ENCODE data around the gene SEC16A.

The SEC16A gene

GRCh38 chr9:136511144-136511669 lies 28.4 kb upstream of the SEC16A start:
- DNase-seq = no peak
- no peak overlapping the region for H3K27ac Mint-ChIP-seq
- H3K4me3 Mint-ChIP-seq = no peak overlapping the region
- H3K36me3 Mint-ChIP-seq (ENCODE audit: low read depth) = peaks cover 88% of the 10 kb centered on the region
- H3K4me1 Mint-ChIP-seq (ENCODE audit: low read depth) = no peaks in the 10 kb centered on the region
- H3K9me3 Mint-ChIP-seq = no peaks in the 10 kb centered on the region
- H3K27me3 Mint-ChIP-seq = no peaks in the 10 kb centered on the region

- no peak for DNase-seq
- peaks cover 89% of the 10 kb centered on the region for H3K36me3 Mint-ChIP-seq (ENCODE audit: low read depth)
- H3K27me3 Mint-ChIP-seq = no peaks in the 10 kb centered on the region
- H3K4me1 Mint-ChIP-seq (ENCODE audit: low read depth) = no peaks in the 10 kb centered on the region
- H3K9me3 Mint-ChIP-seq = no peaks in the 10 kb centered on the region
- no peak overlapping the region for H3K4me3 Mint-ChIP-seq
- H3K27ac Mint-ChIP-seq = no peak overlapping the region
These were observed 27.7 kb upstream of the SEC16A start for GRCh38 chr9:136510561-136510960.

GRCh38 chr9:136509549-136509948 lies 26.7 kb upstream of the SEC16A start:
- H3K9me3 Mint-ChIP-seq = no peaks in the 10 kb centered on the region
- no peak for DNase-seq
- H3K4me3 Mint-ChIP-seq = no peak overlapping the region
- H3K27me3 Mint-ChIP-seq = no peaks in the 10 kb centered on the region
- H3K27ac Mint-ChIP-seq = peak overlapping the region; percentile 61
- no peaks in the 10 kb centered on the region for H3K4me1 Mint-ChIP-seq (ENCODE audit: low read depth)
- peaks cover 88% of the 10 kb centered on the region for H3K36me3 Mint-ChIP-seq (ENCODE audit: low read depth)

GRCh38 chr9:136508729-136509500 lies 26.1 kb upstream of the SEC16A start:
- Mint-ChIP-seq H3K4me3 (no peak overlapping the region), H3K36me3 (ENCODE audit: low read depth) (peaks cover 88% of the 10 kb centered on the region), H3K27me3 (no peaks in the 10 kb centered on the region), H3K27ac (peak overlapping the region; percentile 61), H3K4me1 (ENCODE audit: low read depth) (no peaks in the 10 kb centered on the region), H3K9me3 (no peaks in the 10 kb centered on the region)
- DNase-seq = no peak

GRCh38 chr9:136507992-136508375 lies 25.1 kb upstream of the SEC16A start:
- no peaks in the 10 kb centered on the region for H3K4me1 Mint-ChIP-seq (ENCODE audit: low read depth)
- DNase-seq = no peak
- no peak overlapping the region for H3K4me3 Mint-ChIP-seq
- H3K27me3 Mint-ChIP-seq = no peaks in the 10 kb centered on the region
- H3K27ac Mint-ChIP-seq = no peak overlapping the region
- H3K36me3 Mint-ChIP-seq (ENCODE audit: low read depth) = peaks cover 89% of the 10 kb centered on the region
- no peaks in the 10 kb centered on the region for H3K9me3 Mint-ChIP-seq

GRCh38 chr9:136507221-136507991 lies 24.6 kb upstream of the SEC16A start:
- no peaks in the 10 kb centered on the region for H3K4me1 Mint-ChIP-seq (ENCODE audit: low read depth)
- no peaks in the 10 kb centered on the region for H3K9me3 Mint-ChIP-seq
- DNase-seq = no peak
- H3K36me3 Mint-ChIP-seq (ENCODE audit: low read depth) = peaks cover 90% of the 10 kb centered on the region
- H3K4me3 Mint-ChIP-seq = no peak overlapping the region
- no peak overlapping the region for H3K27ac Mint-ChIP-seq
- no peaks in the 10 kb centered on the region for H3K27me3 Mint-ChIP-seq

GRCh38 chr9:136506425-136506824 lies 23.6 kb upstream of the SEC16A start:
- H3K9me3 Mint-ChIP-seq = no peaks in the 10 kb centered on the region
- H3K36me3 Mint-ChIP-seq (ENCODE audit: low read depth) = peaks cover 86% of the 10 kb centered on the region
- H3K4me3 Mint-ChIP-seq = no peak overlapping the region
- DNase-seq = no peak
- H3K4me1 Mint-ChIP-seq (ENCODE audit: low read depth) = no peaks in the 10 kb centered on the region
- H3K27ac Mint-ChIP-seq = no peak overlapping the region
- H3K27me3 Mint-ChIP-seq = no peaks in the 10 kb centered on the region

- Mint-ChIP-seq H3K27ac (peak overlapping the region; percentile 40), H3K9me3 (no peaks in the 10 kb centered on the region), H3K4me3 (no peak overlapping the region), H3K27me3 (no peaks in the 10 kb centered on the region), H3K4me1 (ENCODE audit: low read depth) (no peaks in the 10 kb centered on the region), H3K36me3 (ENCODE audit: low read depth) (peaks cover 86% of the 10 kb centered on the region)
- no peak for DNase-seq
These were observed 22.9 kb upstream of the SEC16A start for GRCh38 chr9:136505406-136506403.

- Mint-ChIP-seq H3K36me3 (ENCODE audit: low read depth) (peaks cover 87% of the 10 kb centered on the region), H3K27me3 (no peaks in the 10 kb centered on the region), H3K4me1 (ENCODE audit: low read depth) (no peaks in the 10 kb centered on the region), H3K9me3 (no peaks in the 10 kb centered on the region), H3K27ac (no peak overlapping the region), H3K4me3 (no peak overlapping the region)
- no peak for DNase-seq
These were observed 21.9 kb upstream of the SEC16A start for GRCh38 chr9:136504512-136505348.

GRCh38 chr9:136502940-136503550 lies 20.2 kb upstream of the SEC16A start:
- Mint-ChIP-seq H3K36me3 (ENCODE audit: low read depth) (peaks cover 91% of the 10 kb centered on the region), H3K27me3 (no peaks in the 10 kb centered on the region), H3K4me3 (no peak overlapping the region), H3K9me3 (no peaks in the 10 kb centered on the region), H3K27ac (no peak overlapping the region), H3K4me1 (ENCODE audit: low read depth) (no peaks in the 10 kb centered on the region)
- no peak for DNase-seq

- Mint-ChIP-seq H3K9me3 (no peaks in the 10 kb centered on the region), H3K4me1 (ENCODE audit: low read depth) (no peaks in the 10 kb centered on the region), H3K36me3 (ENCODE audit: low read depth) (peaks cover 91% of the 10 kb centered on the region), H3K4me3 (no peak overlapping the region), H3K27me3 (no peaks in the 10 kb centered on the region), H3K27ac (no peak overlapping the region)
- DNase-seq = no peak
These were observed 19.4 kb upstream of the SEC16A start for GRCh38 chr9:136502196-136502595.

- Mint-ChIP-seq H3K36me3 (ENCODE audit: low read depth) (peaks cover 88% of the 10 kb centered on the region), H3K27ac (no peak overlapping the region), H3K27me3 (no peaks in the 10 kb centered on the region), H3K4me3 (no peak overlapping the region), H3K9me3 (no peaks in the 10 kb centered on the region), H3K4me1 (ENCODE audit: low read depth) (no peaks in the 10 kb centered on the region)
- DNase-seq = no peak
These were observed 18.8 kb upstream of the SEC16A start for GRCh38 chr9:136501686-136502085.
